ENCODE results near the gene ARHGAP21.

- TF ChIP-seq CTCF (IDR thresholded peaks at IDR 0.05) (no peak), POLR2A (IDR thresholded peaks at IDR 0.05) (no peak)
Measured at GRCh38 chr10:24597961-24598360, 125.7 kb downstream of the ARHGAP21 start.

Measured in esophagus squamous epithelium (tissue), 4 donors.